ENCODE data around the gene PLPPR2. TPM values are rescaled to one million over a fixed set of nuclear protein-coding genes. Genes with fewer than 3 reads are reported as not detected.
"Not testable (repeated sequence)": the region's sequence is repeated elsewhere in the genome, so short reads cannot be mapped to it uniquely, and the experiment has no call there.

PLPPR2 gene
- total RNA-seq, 4 donors from 2014 or later: 10.0 to 30.6 (median 13.9) TPM

DNA sequence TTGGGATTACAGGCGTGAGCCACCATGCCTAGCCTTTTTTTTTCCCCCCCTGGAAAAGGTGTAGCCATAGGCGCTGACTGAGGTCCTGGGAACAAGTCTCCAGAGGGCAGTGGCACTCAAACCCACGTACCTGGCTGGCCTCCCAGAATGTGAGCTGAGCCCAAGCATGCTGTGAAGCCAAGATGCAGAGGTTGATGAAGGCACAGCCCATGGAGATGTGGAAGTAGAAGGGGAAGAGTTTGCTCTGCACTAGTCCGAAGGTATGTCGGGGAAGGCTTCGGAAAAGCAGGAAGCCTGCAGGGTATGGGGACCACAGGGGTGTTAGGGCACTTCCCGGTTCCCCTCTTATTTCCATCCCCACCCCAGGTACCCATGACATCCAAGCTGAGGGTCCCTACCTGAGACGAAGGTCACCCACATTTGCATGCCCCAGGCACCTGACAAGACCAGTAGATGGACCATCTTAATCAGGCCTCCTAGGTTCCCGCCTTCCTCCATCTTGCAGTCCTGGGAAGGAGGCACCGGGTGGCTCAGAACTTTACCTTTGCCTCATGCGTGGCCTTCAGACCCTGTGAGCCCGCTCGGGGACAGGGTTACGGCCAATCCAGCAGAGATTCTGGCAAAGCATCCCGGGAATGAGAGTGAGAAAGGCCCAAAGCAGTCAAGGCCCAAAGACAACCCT lies 10.0 kb upstream of the PLPPR2 start:
- ATAC-seq (ENCODE audit: low FRiP score) (no peak), DNase-seq (ENCODE audit: low spot score) (no peak)
- TF ChIP-seq, protein P1, sequence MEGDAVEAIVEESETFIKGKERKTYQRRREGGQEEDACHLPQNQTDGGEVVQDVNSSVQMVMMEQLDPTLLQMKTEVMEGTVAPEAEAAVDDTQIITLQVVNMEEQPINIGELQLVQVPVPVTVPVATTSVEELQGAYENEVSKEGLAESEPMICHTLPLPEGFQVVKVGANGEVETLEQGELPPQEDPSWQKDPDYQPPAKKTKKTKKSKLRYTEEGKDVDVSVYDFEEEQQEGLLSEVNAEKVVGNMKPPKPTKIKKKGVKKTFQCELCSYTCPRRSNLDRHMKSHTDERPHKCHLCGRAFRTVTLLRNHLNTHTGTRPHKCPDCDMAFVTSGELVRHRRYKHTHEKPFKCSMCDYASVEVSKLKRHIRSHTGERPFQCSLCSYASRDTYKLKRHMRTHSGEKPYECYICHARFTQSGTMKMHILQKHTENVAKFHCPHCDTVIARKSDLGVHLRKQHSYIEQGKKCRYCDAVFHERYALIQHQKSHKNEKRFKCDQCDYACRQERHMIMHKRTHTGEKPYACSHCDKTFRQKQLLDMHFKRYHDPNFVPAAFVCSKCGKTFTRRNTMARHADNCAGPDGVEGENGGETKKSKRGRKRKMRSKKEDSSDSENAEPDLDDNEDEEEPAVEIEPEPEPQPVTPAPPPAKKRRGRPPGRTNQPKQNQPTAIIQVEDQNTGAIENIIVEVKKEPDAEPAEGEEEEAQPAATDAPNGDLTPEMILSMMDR (IDR thresholded peaks at IDR 0.05): no peak

DNA sequence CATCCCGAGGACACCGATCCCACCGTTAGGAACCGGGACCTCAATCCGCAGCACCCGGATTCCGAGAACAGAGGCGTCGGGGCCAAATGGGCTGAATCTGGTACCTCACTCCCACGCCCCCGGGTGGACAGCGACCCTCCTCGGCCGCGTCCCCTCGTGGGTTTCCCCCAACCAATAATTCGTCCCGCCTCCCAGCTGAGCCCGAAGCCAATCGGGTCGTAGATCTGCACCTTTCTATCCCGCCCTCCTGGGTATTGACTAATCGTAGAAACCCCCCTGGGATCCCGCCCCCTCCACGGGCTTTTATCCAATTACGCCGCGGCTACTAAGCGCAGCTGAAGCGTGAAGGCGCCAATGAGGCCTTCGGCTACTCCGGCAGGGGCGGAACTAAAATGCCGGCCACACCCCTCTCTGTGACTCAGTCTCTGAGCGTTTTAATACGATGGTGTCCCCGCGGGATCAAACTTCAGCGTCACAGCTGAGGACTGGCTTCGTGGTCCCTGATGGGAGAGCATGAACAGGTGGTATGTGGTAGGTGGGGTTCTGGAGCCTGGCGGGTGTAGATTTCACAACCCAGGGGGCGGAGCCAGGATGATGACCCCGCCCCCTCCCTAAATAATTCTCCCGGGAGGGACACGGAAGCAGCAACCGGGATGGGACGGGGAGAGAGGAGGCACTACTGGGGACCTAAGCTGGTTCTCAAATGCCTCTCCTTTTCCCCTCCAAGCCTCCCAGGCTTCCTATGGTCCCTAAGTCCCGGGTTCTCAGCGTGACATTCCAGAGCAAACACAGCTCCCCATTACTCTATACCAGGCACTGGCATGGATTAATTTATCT lies 8.9 kb upstream of the PLPPR2 start, which contains the start of the genes CCDC159 and TMEM205:
CCDC159 (plus strand) TSS at position 416 of the 837 bp plus-strand sequence; CDS start at position 504, 88 bp downstream.
TMEM205 (minus strand) TSS at position 165 of the 837 bp plus-strand sequence. CDS start 649 bp downstream, outside the sequence.
- peak; percentile 98 for ATAC-seq (ENCODE audit: low FRiP score)
- TF ChIP-seq, protein P1 (IDR thresholded peaks at IDR 0.05): no peak
- DNase-seq (ENCODE audit: low spot score): peak; percentile 90

DNA sequence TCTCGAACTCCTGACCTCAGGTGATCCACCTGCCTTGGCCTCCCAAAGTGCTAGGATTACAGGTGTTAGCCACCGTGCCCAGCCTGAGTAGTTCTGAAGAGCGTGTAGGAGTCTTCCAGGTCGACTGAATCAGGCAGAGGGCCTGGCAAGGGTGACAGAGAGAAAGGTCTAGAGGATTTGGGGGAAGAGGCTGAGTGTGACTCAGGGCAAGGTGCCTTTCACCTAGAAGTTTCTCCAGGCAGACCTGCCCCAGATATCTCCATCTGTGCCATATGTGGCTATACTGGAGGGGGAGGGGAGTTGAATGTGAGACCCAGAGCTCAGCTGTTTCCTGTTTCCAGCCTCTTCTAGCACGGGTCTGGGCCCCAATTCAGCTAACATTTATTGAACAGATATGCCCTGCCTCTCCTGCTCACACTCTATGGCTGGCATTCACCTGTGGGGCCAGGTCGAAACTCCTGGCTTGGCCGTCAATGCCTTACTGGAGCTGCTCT lies 7.6 kb upstream of the PLPPR2 start:
- DNase-seq (ENCODE audit: low spot score) (no peak), ATAC-seq (ENCODE audit: low FRiP score) (no peak)
- TF ChIP-seq, protein P1 (IDR thresholded peaks at IDR 0.05): no peak

DNA sequence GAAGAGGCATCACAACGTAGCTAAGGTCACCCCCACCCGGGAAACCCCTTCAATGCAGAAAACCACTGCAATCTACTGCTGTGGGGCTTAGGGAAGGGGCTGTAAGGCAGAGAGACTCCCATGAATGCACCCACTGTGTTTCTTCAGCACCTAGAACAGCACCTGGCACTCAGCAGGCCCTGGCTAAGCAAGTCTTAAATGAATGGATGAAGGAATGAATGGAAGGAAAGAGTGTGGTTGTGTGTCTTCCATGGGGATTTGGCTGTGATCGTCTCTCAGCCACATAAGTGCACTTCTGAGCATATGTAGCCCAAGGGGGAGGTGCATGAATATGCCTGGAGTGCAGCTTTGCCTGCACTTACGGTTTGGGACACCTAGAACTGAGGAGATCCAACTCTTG lies 6.1 kb upstream of the PLPPR2 start:
- ATAC-seq (ENCODE audit: low FRiP score) (no peak), DNase-seq (ENCODE audit: low spot score) (no peak)
- TF ChIP-seq, protein P1 (IDR thresholded peaks at IDR 0.05): no peak

DNA sequence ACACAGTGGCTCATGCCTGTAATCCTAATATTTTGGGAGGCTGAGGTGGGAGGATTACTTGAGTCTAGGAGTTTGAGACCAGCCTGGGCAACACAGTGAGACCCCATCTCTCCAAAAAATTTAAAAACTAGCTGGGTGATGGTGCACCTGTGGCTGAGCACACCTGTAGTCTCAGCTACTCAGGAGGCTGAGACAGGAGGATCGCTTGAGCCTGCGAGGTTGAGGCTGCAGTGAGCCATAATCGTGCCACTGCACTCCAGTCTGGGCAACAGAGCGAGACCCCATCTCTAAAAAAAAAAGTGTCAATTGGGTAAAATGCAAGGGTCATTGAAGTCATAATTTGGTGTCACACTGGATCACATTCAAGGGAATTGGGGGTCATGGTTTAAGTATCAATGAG lies 1.1 kb upstream of the PLPPR2 start:
- not testable (repeated sequence) for ATAC-seq (ENCODE audit: low FRiP score); DNase-seq (ENCODE audit: low spot score)

DNA sequence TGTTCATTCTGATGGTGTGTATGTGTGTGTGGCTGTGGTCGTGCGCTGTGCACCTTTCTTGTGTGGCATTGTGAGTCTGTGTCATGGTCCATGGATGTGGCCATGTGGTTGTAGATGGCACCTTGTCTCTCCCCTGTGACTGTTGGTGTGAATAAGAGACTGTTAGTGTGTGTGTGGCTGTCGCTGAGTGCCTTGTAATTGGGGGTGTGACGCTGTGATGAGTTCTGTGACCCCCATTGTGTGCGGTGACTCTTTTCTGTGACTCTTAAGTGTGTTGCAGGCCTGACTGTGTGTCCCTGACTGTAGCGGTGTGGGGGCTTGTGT lies 804 bp downstream of the PLPPR2 start:
- no peak for ATAC-seq (ENCODE audit: low FRiP score)
- TF ChIP-seq, protein P1 (IDR thresholded peaks at IDR 0.05): no peak
- no peak for DNase-seq (ENCODE audit: low spot score)

DNA sequence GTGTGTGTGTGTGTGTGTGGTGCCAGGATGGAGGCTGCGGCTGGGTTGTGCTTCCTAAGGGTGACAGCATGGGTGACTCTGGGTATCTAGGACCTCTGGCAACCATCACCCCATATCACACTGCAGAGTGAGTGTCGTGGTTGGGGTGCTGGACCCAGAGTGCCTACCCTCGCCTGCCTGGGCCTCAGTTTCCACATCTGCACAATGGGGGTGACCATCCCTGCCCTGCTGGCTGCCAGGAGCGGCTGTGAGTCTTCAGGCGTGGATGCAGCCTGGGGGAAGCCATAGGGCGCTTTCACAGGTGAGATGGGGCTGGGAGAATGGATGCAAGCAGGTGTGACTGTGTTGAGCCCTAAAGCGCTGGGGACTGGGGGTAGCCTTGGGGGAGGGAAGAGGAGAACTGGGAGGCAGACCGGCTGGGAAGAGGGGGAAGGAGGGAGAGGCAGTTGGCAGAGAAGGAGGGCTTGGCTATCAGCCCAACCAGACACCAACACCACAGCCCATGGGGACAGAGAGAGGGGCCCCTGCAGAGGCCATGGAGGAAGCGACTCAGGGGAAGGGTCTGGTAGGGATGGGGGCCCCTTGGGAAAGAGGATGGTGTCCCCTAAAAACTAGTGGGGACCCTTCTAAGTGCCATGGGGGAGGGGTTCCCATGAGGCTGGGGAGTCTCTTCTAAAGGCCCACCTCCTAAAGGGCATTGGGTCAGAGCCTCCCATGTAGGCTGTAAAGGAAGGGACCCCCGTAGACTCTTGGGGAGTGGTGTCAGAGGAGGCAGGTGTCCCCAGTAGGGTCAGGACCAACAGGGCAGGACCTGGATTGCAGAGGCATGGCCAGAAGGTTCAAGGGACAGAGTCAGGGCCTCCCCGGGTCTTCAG lies 1.7 kb downstream of the PLPPR2 start:
- DNase-seq (ENCODE audit: low spot score) (no peak), ATAC-seq (ENCODE audit: low FRiP score) (no peak)
- TF ChIP-seq, protein P1 (IDR thresholded peaks at IDR 0.05): no peak
